ENCODE results near the gene AP3S1.

The AP3S1 gene

DNA sequence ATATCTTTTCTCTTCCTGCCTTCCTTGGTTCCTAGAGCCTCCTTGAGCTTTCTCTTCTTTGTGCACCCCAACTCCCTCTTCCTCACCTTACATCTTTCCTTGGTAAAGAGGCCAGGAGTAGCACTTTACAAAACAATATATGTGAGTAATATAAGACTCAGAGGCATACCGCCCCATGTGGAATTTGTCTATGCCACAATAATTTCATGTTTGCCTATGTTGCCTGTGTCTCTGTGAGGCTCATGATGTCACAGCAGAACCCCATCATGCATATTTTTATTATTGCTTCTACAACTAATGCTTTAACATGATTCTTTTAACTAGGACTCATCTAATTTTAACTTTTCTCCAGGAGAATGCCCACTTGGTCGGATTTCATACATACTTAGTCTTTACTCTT lies 105.5 kb downstream of the AP3S1 start:
- H3K27ac ChIP-seq (ENCODE audit: low read length) = no peak overlapping the region
- no peaks in the 10 kb centered on the region; the same call in 1 of the 2 replicates for H3K4me1 ChIP-seq (ENCODE audit: insufficient read depth, low read length)
- no peaks in the 10 kb centered on the region for H3K9me3 ChIP-seq (ENCODE audit: insufficient read depth, low read depth, low read length)
- no peaks in the 10 kb centered on the region for H3K27me3 ChIP-seq (ENCODE audit: insufficient read depth, low read length)
- H3K4me3 ChIP-seq (ENCODE audit: low read length) = no peak overlapping the region
- H3K36me3 ChIP-seq (ENCODE audit: insufficient read depth, low read depth, low read length) = no peaks in the 10 kb centered on the region
- no peak overlapping the region for H3K9ac ChIP-seq (ENCODE audit: low read depth, low read length)

DNA sequence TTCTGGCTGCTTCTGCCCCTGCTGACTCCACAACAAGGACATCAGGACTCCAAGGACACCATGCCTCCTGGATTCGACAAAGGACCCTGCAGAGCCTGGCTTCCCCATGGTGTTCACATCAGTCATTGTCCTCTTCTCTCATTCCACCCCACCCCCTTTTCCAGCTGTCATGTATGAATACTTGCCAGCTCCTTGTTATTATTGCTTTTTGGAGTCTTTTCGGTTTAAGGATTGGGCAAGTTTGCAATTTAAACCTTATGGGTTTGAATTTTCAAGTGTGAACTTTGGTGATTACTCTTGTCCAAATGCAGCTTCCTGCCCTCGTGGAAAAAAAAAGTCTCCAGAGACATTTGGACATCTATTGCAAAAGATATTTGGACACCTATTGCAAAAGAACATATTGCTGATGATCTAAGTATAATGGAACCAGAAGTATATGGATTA lies 106.4 kb downstream of the AP3S1 start:
- H3K4me3 ChIP-seq (ENCODE audit: low read length) = no peak overlapping the region
- H3K27ac ChIP-seq (ENCODE audit: low read length) = no peak overlapping the region
- no peaks in the 10 kb centered on the region for H3K27me3 ChIP-seq (ENCODE audit: insufficient read depth, low read length)
- H3K36me3 ChIP-seq (ENCODE audit: insufficient read depth, low read depth, low read length) = no peaks in the 10 kb centered on the region
- peaks cover 8% of the 10 kb centered on the region; the same call in 1 of the 2 replicates for H3K4me1 ChIP-seq (ENCODE audit: insufficient read depth, low read length)
- no peak overlapping the region for H3K9ac ChIP-seq (ENCODE audit: low read depth, low read length)
- H3K9me3 ChIP-seq (ENCODE audit: insufficient read depth, low read depth, low read length) = no peaks in the 10 kb centered on the region

DNA sequence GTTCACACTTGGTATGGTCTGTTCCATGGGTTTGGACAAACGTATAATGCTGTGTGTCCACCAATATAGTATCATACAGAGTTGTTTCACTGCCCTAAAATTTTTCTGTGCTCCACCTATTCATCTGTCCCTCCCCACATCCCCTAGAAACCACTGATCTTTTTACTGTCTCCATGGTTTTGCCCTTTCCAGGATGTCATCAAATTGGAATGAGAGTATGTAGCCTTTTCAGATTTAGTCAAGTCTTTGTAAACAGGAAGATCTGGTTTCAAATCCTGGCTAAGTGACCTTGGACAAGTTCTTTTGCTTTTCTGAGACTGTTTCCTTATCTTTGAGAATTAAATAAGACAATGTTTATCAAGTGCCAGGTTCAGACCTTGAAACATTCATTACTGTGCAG lies 107.4 kb downstream of the AP3S1 start:
- Histone ChIP-seq H3K36me3 (ENCODE audit: insufficient read depth, low read depth, low read length) (no peaks in the 10 kb centered on the region), H3K9me3 (ENCODE audit: insufficient read depth, low read depth, low read length) (no peaks in the 10 kb centered on the region), H3K27me3 (ENCODE audit: insufficient read depth, low read length) (no peaks in the 10 kb centered on the region), H3K9ac (ENCODE audit: low read depth, low read length) (no peak overlapping the region), H3K4me1 (ENCODE audit: insufficient read depth, low read length) (peaks cover 18% of the 10 kb centered on the region; the same call in 1 of the 2 replicates), H3K4me3 (ENCODE audit: low read length) (no peak overlapping the region), H3K27ac (ENCODE audit: low read length) (no peak overlapping the region)

DNA sequence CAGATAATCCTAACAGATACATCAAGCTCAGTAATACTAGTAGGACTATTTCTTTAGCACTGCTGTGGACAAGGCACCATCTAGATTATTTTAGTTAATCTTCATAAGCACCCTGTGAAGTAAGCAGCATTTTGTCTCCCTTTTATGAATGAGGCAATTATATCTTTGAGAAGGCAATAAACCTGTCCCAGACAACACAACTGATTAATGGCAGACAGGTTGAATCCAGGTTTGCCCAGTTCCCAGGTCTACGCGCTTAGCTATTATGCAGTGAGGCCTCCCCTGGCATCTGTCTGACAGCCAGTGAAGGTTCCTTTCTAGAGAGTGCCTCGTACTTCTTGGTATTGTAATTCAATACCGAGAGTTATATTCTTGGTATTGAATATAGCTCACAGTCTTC lies 110.9 kb downstream of the AP3S1 start:
- no peak overlapping the region for H3K4me3 ChIP-seq (ENCODE audit: low read length)
- no peaks in the 10 kb centered on the region for H3K27me3 ChIP-seq (ENCODE audit: insufficient read depth, low read length)
- no peaks in the 10 kb centered on the region for H3K9me3 ChIP-seq (ENCODE audit: insufficient read depth, low read depth, low read length)
- no peaks in the 10 kb centered on the region for H3K36me3 ChIP-seq (ENCODE audit: insufficient read depth, low read depth, low read length)
- H3K9ac ChIP-seq (ENCODE audit: low read depth, low read length) = no peak overlapping the region
- H3K27ac ChIP-seq (ENCODE audit: low read length) = no peak overlapping the region
- peaks cover 30% of the 10 kb centered on the region; the same call in 1 of the 2 replicates for H3K4me1 ChIP-seq (ENCODE audit: insufficient read depth, low read length)

DNA sequence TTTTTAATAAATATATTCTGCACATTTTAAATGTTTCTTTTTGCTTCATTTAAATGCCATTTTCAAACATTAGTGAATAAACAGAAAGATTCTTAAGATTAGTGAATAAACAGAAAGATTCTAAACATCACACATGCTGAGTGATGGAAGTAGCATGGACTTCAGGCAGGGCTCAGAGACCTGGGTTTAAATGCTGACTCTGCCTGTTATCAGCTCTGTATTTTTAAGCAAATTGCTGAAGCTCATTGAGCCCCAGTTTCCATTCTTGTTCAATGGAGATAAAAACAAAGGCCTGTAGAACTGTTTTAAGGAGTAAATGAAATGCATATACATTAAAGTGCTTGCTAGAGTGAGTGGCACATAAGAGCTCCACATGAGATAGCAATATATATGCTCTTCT lies 112.4 kb downstream of the AP3S1 start:
- Histone ChIP-seq H3K9me3 (ENCODE audit: insufficient read depth, low read depth, low read length) (no peaks in the 10 kb centered on the region), H3K36me3 (ENCODE audit: insufficient read depth, low read depth, low read length) (no peaks in the 10 kb centered on the region), H3K4me3 (ENCODE audit: low read length) (peak overlapping the region; percentile 5; the same call in 1 of the 2 replicates), H3K27ac (ENCODE audit: low read length) (no peak overlapping the region), H3K27me3 (ENCODE audit: insufficient read depth, low read length) (no peaks in the 10 kb centered on the region), H3K9ac (ENCODE audit: low read depth, low read length) (no peak overlapping the region), H3K4me1 (ENCODE audit: insufficient read depth, low read length) (peaks cover 30% of the 10 kb centered on the region; the same call in 1 of the 2 replicates)

DNA sequence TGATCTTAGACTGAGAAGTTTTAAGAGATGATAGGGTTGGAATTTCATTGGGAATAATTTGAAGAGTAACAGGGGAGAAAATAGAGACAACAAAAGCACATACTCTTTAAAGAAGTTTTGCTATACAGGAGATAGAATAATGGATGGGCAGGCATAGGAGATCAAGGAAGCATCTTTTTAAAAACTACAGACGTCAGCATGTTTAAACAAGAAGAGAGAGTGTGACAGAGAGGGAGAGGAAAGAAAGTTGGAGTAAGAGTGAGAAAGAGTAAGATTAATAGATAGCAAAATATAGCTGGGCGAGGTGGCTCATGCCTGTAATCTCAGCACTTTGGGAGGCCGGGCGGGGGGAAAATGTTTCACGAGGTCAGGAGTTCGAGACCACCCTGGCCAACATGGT lies 115.2 kb downstream of the AP3S1 start:
- H3K36me3 ChIP-seq (ENCODE audit: insufficient read depth, low read depth, low read length) = no peaks in the 10 kb centered on the region
- H3K9me3 ChIP-seq (ENCODE audit: insufficient read depth, low read depth, low read length) = no peaks in the 10 kb centered on the region
- no peak overlapping the region for H3K27ac ChIP-seq (ENCODE audit: low read length)
- H3K9ac ChIP-seq (ENCODE audit: low read depth, low read length) = no peak overlapping the region
- peaks cover 30% of the 10 kb centered on the region; the same call in 1 of the 2 replicates for H3K4me1 ChIP-seq (ENCODE audit: insufficient read depth, low read length)
- H3K4me3 ChIP-seq (ENCODE audit: low read length) = no peak overlapping the region
- H3K27me3 ChIP-seq (ENCODE audit: insufficient read depth, low read length) = no peaks in the 10 kb centered on the region

DNA sequence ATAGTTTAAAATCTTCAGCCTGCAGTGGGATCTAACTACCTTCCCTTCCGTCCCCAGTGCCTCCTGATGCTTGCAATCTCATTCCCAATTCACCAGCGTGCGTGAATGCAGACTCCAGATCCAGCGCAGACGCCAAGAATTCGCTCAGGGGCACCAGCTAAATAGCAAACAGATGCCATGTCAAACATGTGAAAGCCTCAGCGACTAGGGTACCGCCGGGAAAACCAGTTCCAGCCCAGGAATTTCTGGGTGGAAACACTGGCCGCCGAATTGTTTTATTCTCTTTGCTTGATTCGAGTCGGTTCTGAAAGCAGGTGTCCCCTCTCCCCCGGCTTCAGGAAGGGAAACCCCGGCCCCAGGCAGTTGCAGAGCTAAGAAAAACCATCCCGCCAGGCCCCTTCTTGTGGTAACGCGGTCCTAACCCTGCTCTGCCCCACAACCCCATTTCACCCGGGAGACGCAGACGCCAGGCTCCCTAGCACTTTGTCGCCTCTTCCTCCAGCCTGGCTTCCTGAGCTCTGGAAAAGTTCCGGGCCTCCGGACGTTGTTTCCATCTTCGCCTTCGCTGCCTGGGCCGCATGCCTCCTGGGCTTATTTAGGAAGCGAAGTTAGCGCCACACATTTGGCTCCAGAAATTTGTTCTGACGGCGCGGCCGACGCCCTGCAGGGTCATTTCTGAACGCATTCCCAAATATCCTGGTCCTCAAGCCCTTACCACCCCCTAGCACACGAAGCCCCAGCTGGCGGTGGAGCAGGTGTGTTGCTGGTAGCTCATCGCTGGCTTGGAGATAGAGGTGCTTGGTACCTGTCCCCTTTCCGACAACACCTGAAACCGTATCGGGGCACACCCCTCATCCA lies 119.9 kb downstream of the AP3S1 start:
- Histone ChIP-seq H3K4me3 (ENCODE audit: low read length) (no peak overlapping the region), H3K27me3 (ENCODE audit: insufficient read depth, low read length) (no peaks in the 10 kb centered on the region), H3K27ac (ENCODE audit: low read length) (no peak overlapping the region)

DNA sequence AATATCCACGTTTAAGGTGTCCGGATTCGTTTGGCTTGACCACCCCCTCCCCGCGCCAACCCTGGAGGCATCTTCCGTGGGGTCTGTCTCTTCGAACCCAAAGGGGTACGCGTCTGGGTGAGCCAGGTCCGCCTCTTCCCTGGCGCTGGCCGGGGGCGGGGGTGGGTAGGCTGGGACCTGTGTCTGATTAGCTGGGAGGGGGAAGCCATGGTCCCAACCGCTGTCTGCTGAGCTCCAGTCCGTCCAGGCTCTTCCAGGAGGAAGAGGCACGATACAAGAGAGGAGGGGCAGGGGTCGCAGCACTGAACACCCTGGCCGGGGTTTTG lies 120.5 kb downstream of the AP3S1 start, which contains the start of gene LVRN:
LVRN (plus strand) TSS at position 237 of the 326 bp plus-strand sequence. CDS start 143 bp downstream, outside the sequence.
- H3K9ac ChIP-seq (ENCODE audit: low read depth, low read length) = no peak within 1 kb of the TSS

More for the DNA sequence above, 119.9 kb downstream of the AP3S1 start:
- H3K9me3 ChIP-seq (ENCODE audit: insufficient read depth, low read depth, low read length) = no peaks in the 10 kb centered on the region
- H3K9ac ChIP-seq (ENCODE audit: low read depth, low read length) = no peak overlapping the region
- no peaks in the 10 kb centered on the region for H3K36me3 ChIP-seq (ENCODE audit: insufficient read depth, low read depth, low read length)
- H3K4me1 ChIP-seq (ENCODE audit: insufficient read depth, low read length) = no peaks in the 10 kb centered on the region

DNA sequence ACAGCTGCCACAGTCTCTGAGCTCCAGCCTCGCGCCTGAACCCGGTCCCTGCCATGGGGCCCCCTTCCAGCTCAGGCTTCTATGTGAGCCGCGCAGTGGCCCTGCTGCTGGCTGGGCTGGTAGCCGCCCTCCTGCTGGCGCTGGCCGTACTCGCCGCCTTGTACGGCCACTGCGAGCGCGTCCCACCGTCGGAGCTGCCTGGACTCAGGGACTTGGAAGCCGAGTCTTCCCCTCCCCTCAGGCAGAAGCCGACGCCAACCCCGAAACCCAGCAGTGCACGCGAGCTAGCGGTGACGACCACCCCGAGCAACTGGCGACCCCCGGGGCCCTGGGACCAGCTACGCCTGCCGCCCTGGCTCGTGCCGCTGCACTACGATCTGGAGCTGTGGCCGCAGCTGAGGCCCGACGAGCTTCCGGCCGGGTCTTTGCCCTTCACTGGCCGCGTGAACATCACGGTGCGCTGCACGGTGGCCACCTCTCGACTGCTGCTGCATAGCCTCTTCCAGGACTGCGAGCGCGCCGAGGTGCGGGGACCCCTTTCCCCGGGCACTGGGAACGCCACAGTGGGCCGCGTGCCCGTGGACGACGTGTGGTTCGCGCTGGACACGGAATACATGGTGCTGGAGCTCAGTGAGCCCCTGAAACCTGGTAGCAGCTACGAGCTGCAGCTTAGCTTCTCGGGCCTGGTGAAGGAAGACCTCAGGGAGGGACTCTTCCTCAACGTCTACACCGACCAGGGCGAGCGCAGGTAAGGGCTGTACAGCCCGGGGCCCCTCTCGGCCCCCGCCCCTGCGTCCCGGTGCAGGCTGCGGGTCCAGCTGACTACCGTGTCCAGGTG lies 121.0 kb downstream of the AP3S1 start:
- no peaks in the 10 kb centered on the region for H3K9me3 ChIP-seq (ENCODE audit: insufficient read depth, low read depth, low read length)
- H3K27me3 ChIP-seq (ENCODE audit: insufficient read depth, low read length) = no peaks in the 10 kb centered on the region
- no peak overlapping the region for H3K4me3 ChIP-seq (ENCODE audit: low read length)
- no peak overlapping the region for H3K9ac ChIP-seq (ENCODE audit: low read depth, low read length)
- no peak overlapping the region for H3K27ac ChIP-seq (ENCODE audit: low read length)
- no peaks in the 10 kb centered on the region for H3K36me3 ChIP-seq (ENCODE audit: insufficient read depth, low read depth, low read length)
- no peaks in the 10 kb centered on the region for H3K4me1 ChIP-seq (ENCODE audit: insufficient read depth, low read length)

More for the DNA sequence above, 120.5 kb downstream of the AP3S1 start, which contains the start of gene LVRN:
- Histone ChIP-seq H3K9me3 (ENCODE audit: insufficient read depth, low read depth, low read length) (no peaks in the 10 kb centered on the region), H3K27me3 (ENCODE audit: insufficient read depth, low read length) (no peaks in the 10 kb centered on the region), H3K4me1 (ENCODE audit: insufficient read depth, low read length) (no peaks in the 10 kb centered on the region), H3K4me3 (ENCODE audit: low read length) (no peak within 1 kb of the TSS), H3K36me3 (ENCODE audit: insufficient read depth, low read depth, low read length) (no peaks in the 10 kb centered on the region), H3K27ac (ENCODE audit: low read length) (no peak within 1 kb of the TSS)

DNA sequence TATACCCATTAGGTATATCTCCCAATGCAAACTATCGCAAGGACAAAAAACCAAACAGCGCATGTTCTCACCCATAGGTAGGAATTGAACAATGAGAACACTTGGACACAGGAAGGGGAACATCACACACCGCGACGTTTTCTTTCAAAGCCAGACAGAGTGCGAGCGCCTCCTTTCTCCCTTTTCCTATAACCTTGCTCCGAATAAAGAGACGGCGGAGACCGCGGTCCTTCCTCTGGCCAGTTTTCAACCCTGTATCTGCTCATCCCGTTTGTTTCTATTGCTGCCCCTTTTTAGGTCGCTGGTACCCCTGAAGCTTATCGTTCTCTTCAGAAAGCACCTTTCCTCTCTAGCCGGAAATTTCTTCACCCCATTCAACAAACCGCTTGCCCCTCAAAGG lies 121.8 kb downstream of the AP3S1 start:
- Histone ChIP-seq H3K4me3 (ENCODE audit: low read length) (no peak overlapping the region), H3K36me3 (ENCODE audit: insufficient read depth, low read depth, low read length) (no peaks in the 10 kb centered on the region), H3K27me3 (ENCODE audit: insufficient read depth, low read length) (no peaks in the 10 kb centered on the region), H3K9me3 (ENCODE audit: insufficient read depth, low read depth, low read length) (no peaks in the 10 kb centered on the region), H3K9ac (ENCODE audit: low read depth, low read length) (no peak overlapping the region), H3K4me1 (ENCODE audit: insufficient read depth, low read length) (no peaks in the 10 kb centered on the region), H3K27ac (ENCODE audit: low read length) (no peak overlapping the region)

Data from iPS-20b (cell line).